PFSK-1 (cell line): ENCODE results near the gene POU3F1. TPM values are rescaled to one million over a fixed set of nuclear protein-coding genes. Genes with fewer than 3 reads are reported as not detected.

Experiments used
- FOXP2 ChIP-seq: optimal IDR thresholded peaks from 2 replicates; pipeline ENCODE3; 2011; ENCODE audit warnings: borderline replicate concordance, control low read depth, inconsistent platforms; ENCODE audit not compliant: insufficient read depth; ENCODE audit errors: extremely low read length, extremely low read depth
- POLR2AphosphoS5 ChIP-seq: IDR thresholded peaks from 2 replicates; pipeline ENCODE4 v1.6.1; 2012; ENCODE audit warnings: low read depth, mild to moderate bottlenecking, control low read depth, low read length, moderate library complexity
- SIN3A ChIP-seq: IDR thresholded peaks from 2 replicates; pipeline ENCODE4 v1.6.1; 2012; ENCODE audit warnings: mild to moderate bottlenecking, low read length, moderate library complexity, borderline replicate concordance; ENCODE audit not compliant: insufficient read depth
- TAF1 ChIP-seq: IDR thresholded peaks from 2 replicates; pipeline ENCODE4 v1.6.1; 2012; ENCODE audit warnings: low read length, control low read depth, borderline replicate concordance; ENCODE audit not compliant: insufficient read depth
- polyA plus RNA-seq: library from polyadenylated mRNA; unstranded; fragments of >200 nt; gene quantifications from one replicate; pipeline ENCODE4 v1.2.1, GENCODE V29; 2012; ENCODE audit warnings: low read depth, missing spikeins; ENCODE audit not compliant: insufficient read length
- TF ChIP-seq, protein P1 (sequence below), 2 experiments: IDR thresholded peaks; 2 replicates each; pipeline versions ENCODE4 v1.6.1 to v1.8.0; 2011 to 2012; ENCODE audit warnings: low read depth in 2 of 2, low read length in 2 of 2, control low read depth in 1 of 2, inconsistent platforms in 1 of 2, mild to moderate bottlenecking in 1 of 2, moderate library complexity in 1 of 2; ENCODE audit not compliant: insufficient read depth in 1 of 2

POU3F1 gene
- polyA plus RNA-seq, result not detected

DNA sequence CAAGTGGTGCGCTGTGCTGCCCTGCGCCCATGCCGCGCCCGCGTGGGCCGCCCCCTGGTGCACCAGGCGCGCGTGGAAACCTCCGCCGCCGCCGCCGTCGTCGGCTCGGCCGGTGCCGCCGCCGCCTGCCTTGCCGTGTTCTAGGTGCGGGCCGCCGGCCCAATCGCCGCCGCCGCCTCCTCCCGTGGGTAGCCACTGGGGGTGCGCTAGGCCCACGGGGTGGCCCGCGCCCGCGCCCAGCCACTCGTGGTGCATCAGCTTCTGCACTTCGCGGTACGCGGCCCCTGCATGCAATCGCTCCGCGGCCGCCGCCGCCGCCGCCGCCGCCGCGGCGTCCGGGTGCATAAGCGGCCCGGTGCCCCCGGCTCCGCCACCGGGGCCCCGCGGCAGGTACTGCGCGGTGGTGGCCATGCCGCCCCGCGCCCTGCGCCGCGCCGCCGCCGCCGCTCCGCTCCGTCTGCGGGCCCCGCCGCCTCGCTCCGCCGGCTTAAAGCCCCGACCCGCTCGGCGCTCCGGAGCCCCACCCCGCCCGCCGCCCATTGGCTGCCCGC, at the start of gene POU3F1:
Gene POU3F1, minus strand, starts transcription at position 461 of the 551 bp plus-strand sequence. Its CDS starts 50 bp downstream, at position 411.
- TF ChIP-seq SIN3A (no peak), POLR2AphosphoS5 (no peak), FOXP2 (no peak), TAF1 (no peak)
- TF ChIP-seq, protein P1, sequence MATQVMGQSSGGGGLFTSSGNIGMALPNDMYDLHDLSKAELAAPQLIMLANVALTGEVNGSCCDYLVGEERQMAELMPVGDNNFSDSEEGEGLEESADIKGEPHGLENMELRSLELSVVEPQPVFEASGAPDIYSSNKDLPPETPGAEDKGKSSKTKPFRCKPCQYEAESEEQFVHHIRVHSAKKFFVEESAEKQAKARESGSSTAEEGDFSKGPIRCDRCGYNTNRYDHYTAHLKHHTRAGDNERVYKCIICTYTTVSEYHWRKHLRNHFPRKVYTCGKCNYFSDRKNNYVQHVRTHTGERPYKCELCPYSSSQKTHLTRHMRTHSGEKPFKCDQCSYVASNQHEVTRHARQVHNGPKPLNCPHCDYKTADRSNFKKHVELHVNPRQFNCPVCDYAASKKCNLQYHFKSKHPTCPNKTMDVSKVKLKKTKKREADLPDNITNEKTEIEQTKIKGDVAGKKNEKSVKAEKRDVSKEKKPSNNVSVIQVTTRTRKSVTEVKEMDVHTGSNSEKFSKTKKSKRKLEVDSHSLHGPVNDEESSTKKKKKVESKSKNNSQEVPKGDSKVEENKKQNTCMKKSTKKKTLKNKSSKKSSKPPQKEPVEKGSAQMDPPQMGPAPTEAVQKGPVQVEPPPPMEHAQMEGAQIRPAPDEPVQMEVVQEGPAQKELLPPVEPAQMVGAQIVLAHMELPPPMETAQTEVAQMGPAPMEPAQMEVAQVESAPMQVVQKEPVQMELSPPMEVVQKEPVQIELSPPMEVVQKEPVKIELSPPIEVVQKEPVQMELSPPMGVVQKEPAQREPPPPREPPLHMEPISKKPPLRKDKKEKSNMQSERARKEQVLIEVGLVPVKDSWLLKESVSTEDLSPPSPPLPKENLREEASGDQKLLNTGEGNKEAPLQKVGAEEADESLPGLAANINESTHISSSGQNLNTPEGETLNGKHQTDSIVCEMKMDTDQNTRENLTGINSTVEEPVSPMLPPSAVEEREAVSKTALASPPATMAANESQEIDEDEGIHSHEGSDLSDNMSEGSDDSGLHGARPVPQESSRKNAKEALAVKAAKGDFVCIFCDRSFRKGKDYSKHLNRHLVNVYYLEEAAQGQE (IDR thresholded peaks at IDR 0.05; ENCODE audit: insufficient read depth in 1 of 2, low read depth in 2 of 2, low read length in 2 of 2), result no peak

DNA sequence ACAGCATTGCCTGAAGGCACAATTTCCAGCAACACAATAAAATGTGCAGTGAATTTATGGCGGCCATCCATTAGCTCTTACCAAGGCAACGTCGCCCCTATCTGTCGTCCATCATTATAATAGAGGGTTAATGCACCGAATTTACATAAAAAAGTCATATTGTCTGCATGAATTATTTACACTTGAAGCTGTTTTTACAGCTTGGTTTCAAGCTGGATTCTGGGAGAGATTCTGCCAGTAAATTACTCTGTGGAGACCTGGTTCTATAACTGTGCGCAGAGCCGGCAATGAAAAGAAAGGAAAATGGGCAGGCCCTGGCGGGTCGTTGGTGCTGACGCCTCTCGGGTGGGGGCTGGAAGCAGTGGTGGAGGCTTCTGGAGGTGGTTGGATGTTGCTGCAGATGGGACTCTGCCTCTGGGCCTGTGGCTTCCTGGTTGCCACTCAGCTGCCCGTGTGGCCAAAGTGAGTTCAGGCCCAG, 48.9 kb upstream of the POU3F1 start:
- TF ChIP-seq, protein P1 (IDR thresholded peaks at IDR 0.05; ENCODE audit: insufficient read depth in 1 of 2, low read depth in 2 of 2, low read length in 2 of 2), result no peak
- TF ChIP-seq FOXP2 (no peak), SIN3A (no peak), TAF1 (no peak), POLR2AphosphoS5 (no peak)

DNA sequence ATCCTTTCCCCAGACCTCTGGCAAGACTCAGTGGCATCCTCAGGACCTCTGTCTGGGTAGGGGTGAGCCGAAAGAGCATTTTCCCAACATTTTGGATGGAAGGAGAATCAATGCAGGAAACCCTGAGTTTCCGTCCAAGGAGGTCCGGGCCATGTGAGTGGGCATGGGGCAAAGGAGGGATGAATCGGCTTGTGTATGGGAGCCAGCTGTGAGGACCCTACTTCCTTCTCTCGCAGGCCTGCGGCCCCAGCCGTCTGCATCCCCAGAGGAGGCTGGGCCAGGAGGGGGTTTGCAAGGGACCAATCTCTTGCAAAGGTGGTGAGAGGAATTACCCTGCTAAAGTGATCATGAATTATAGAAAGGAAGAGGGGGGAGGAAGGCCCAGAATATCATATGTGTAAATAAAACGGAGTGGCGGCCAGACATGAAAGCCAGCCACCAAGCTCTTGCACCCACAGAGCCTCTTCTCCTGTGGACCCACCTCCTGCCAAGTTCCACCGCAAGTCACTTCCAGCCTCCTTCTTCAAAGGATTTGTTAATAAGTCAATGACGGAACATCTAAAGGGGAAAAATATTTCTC, 48.2 kb upstream of the POU3F1 start:
- no peak for TF ChIP-seq FOXP2

DNA sequence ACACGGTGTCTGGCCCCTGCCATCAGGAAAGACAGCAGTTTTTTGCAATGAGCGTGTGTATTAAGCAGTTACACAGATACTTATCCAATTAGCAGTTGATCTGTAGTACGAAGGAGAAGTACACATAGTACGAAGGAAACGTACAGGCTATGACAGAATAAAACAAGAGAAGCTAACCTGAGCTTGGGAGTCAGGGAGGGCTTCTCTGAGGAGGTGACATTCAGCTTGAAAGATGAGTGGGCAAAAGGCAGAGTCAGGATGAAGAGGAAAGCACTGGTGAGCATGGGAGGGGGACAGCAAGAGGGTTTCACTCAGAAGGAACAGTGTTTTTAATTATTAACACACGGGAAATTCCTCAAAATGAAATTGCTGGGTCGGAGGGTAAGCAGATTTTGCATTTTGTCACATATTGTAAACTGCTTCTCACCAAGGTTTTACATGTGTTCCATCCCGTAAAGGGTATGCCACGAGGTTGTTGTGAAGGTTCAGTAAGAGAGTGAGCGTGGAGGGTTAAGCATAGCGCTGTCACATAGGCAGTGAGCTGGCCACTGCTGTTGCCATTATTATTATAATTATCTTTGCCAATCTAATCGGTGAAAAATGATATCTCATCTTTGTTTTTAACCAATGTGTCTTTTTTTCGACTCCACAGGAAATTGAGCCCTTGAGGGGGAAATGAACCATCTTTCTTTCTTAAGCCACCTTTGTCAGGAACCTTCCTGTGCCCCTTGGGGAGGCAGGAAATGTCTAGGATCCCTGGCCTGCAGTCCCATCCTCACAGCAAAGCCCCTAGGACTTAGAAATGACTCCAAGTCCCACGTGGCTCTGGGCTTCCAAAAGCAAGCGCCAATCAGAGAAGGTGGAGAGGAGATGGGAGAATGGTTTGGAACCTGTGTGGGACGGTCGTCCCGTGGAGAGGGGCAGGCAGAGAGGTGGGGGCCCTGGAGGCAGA, 47.3 kb upstream of the POU3F1 start:
- no peak for TF ChIP-seq TAF1
- TF ChIP-seq, protein P1 (IDR thresholded peaks at IDR 0.05; ENCODE audit: insufficient read depth in 1 of 2, low read depth in 2 of 2, low read length in 2 of 2), result no peak

DNA sequence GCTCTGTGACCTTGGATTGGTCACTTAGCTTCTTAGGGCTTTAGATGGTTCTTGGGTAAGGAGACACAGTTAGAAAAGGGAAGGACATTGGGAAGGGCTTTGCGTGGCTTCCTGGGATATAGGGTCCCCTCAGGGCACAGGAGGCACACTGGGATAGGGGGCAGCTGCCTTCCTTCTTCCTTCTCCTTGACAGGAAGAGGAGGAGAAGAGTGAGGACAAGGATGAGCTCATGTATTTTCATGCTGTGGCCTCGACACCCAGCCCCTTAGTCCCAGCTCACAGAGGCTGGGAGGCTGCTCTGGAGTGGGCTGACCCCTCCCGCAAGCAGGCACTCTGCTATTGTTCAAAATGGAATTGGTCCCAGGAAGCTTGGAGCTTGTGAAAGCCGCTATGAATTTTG, 45.7 kb upstream of the POU3F1 start:
- TF ChIP-seq TAF1 (no peak), POLR2AphosphoS5 (no peak), SIN3A (no peak)
- TF ChIP-seq, protein P1 (IDR thresholded peaks at IDR 0.05; ENCODE audit: insufficient read depth in 1 of 2, low read depth in 2 of 2, low read length in 2 of 2), result no peak
